HEK293 (cell line): Measurements from ENCODE around the gene ANKRD33B.

Experiments used
- CTCF ChIA-PET: fragments of 350-600 bp; formaldehyde crosslinking; extraction: SDS; loops from one replicate; lab custom pipeline; 2021; ENCODE audit warnings: antibody characterized with exemption; lab: Yijun Ruan, JAX
- POLR2A ChIA-PET: fragments of 300-600 bp; formaldehyde crosslinking; extraction: SDS; loops from one replicate; lab custom pipeline; 2020; ENCODE audit warnings: antibody characterized with exemption, inconsistent platforms; lab: Yijun Ruan, JAX
- H3K27ac ChIP-seq: fragments of 200-500 bp; sonication (Bioruptor generic); 2 replicates; pipeline ENCODE4 v1.5.1; 2014; ENCODE audit warnings: low read depth, low read length, control low read depth, inconsistent platforms; ENCODE audit errors: extremely low read depth
- H3K36me3 ChIP-seq, 2 experiments: fragments of 200-500 bp in 1 of 2; sonication (Bioruptor generic) in 1 of 2; 1 replicate in 1 of 2; 2 replicates in 1 of 2; pipeline ENCODE4 v1.5.1; 2014 to 2017; ENCODE audit warnings: inconsistent platforms in 2 of 2, low read length in 2 of 2; ENCODE audit not compliant: control insufficient read depth in 2 of 2, insufficient read depth in 1 of 2
- H3K4me1 ChIP-seq: fragments of 200-500 bp; sonication (Bioruptor generic); 2 replicates; pipeline ENCODE4 v1.5.1; 2014; ENCODE audit warnings: mild to moderate bottlenecking, low read length, inconsistent platforms; ENCODE audit not compliant: control insufficient read depth, insufficient read depth
- H3K4me3 ChIP-seq: 2 replicates; pipeline ENCODE4 v1.5.1; 2011; ENCODE audit warnings: low read depth, mild to moderate bottlenecking, control low read depth, low read length, moderate library complexity
- H3K9me3 ChIP-seq: fragments of 200-500 bp; sonication (Bioruptor generic); 2 replicates; pipeline ENCODE4 v1.5.1; 2014; ENCODE audit warnings: low read depth, low read length, inconsistent platforms; ENCODE audit not compliant: control insufficient read depth, insufficient read depth
- IKZF3 ChIP-seq: fragments of 450-650 bp; IDR thresholded peaks from 2 replicates; pipeline ENCODE4 v1.5.0; 2018; ENCODE audit warnings: missing biosample characterization, mild to moderate bottlenecking, missing genetic modification characterization, moderate library complexity
- KLF17 ChIP-seq: fragments of 450-650 bp; formaldehyde crosslinking; IDR thresholded peaks from 2 replicates; pipeline ENCODE4 v1.5.1; 2016; ENCODE audit warnings: missing biosample characterization, missing genetic modification characterization
- RBAK ChIP-seq: fragments of 450-650 bp; formaldehyde crosslinking; IDR thresholded peaks from 2 replicates; pipeline ENCODE4 v1.5.1; 2016; ENCODE audit warnings: missing biosample characterization, missing genetic modification characterization
- YY1 ChIP-seq: fragments of 450-650 bp; formaldehyde crosslinking; IDR thresholded peaks from 2 replicates; pipeline ENCODE4 v1.5.1; 2018; ENCODE audit warnings: missing biosample characterization, missing genetic modification characterization
- YY2 ChIP-seq: fragments of 450-650 bp; formaldehyde crosslinking; IDR thresholded peaks from 2 replicates; pipeline ENCODE4 v1.5.1; 2016; ENCODE audit warnings: missing biosample characterization, missing genetic modification characterization
- ZBTB26 ChIP-seq: fragments of 450-650 bp; formaldehyde crosslinking; optimal IDR thresholded peaks from 2 replicates; pipeline ENCODE3; 2016; ENCODE audit warnings: missing biosample characterization, mild to moderate bottlenecking, missing genetic modification characterization
- ZFHX2 ChIP-seq: fragments of 450-650 bp; formaldehyde crosslinking; conservative IDR thresholded peaks from 2 replicates; pipeline ENCODE4 v1.5.1; 2016; ENCODE audit warnings: missing biosample characterization, missing genetic modification characterization
- ZFP37 ChIP-seq: fragments of 450-650 bp; formaldehyde crosslinking; IDR thresholded peaks from 2 replicates; pipeline ENCODE4 v1.5.1; 2016; ENCODE audit warnings: missing biosample characterization, missing genetic modification characterization
- ZNF18 ChIP-seq: fragments of 450-650 bp; formaldehyde crosslinking; IDR thresholded peaks from 2 replicates; pipeline ENCODE4 v1.5.1; 2016; ENCODE audit warnings: missing biosample characterization, missing genetic modification characterization
- ZNF23 ChIP-seq: fragments of 450-650 bp; formaldehyde crosslinking; IDR thresholded peaks from 2 replicates; pipeline ENCODE4 v1.5.1; 2016; ENCODE audit warnings: missing biosample characterization, missing genetic modification characterization, borderline replicate concordance
- ZNF292 ChIP-seq: fragments of 450-650 bp; formaldehyde crosslinking; IDR thresholded peaks from 2 replicates; pipeline ENCODE4 v1.5.1; 2016; ENCODE audit warnings: low read depth, missing biosample characterization, missing genetic modification characterization, borderline replicate concordance
- ZNF302 ChIP-seq: fragments of 450-650 bp; formaldehyde crosslinking; IDR thresholded peaks from 2 replicates; pipeline ENCODE4 v1.5.1; 2016; ENCODE audit warnings: missing biosample characterization, missing genetic modification characterization, low read depth
- ZNF473 ChIP-seq: fragments of 450-650 bp; formaldehyde crosslinking; IDR thresholded peaks from 2 replicates; pipeline ENCODE4 v1.5.1; 2017; ENCODE audit warnings: missing biosample characterization, missing genetic modification characterization
- ZNF514 ChIP-seq: fragments of 450-650 bp; formaldehyde crosslinking; IDR thresholded peaks from 2 replicates; pipeline ENCODE4 v1.5.1; 2016; ENCODE audit warnings: missing biosample characterization, missing genetic modification characterization
- ZNF571 ChIP-seq: fragments of 450-650 bp; formaldehyde crosslinking; IDR thresholded peaks from 2 replicates; pipeline ENCODE4 v1.5.0; 2017; ENCODE audit warnings: missing biosample characterization, missing genetic modification characterization
- ZNF621 ChIP-seq: fragments of 450-650 bp; formaldehyde crosslinking; IDR thresholded peaks from 2 replicates; pipeline ENCODE4 v1.5.1; 2017; ENCODE audit warnings: missing biosample characterization, missing genetic modification characterization
- ZNF629 ChIP-seq: fragments of 450-650 bp; formaldehyde crosslinking; IDR thresholded peaks from 2 replicates; pipeline ENCODE4 v1.5.1; 2017; ENCODE audit warnings: missing biosample characterization, missing genetic modification characterization
- ZNF777 ChIP-seq: fragments of 450-650 bp; formaldehyde crosslinking; IDR thresholded peaks from 2 replicates; pipeline ENCODE4 v1.5.1; 2017; ENCODE audit warnings: missing biosample characterization, missing genetic modification characterization, borderline replicate concordance
- ZNF785 ChIP-seq: fragments of 450-650 bp; formaldehyde crosslinking; IDR thresholded peaks from 2 replicates; pipeline ENCODE4 v1.5.1; 2016; ENCODE audit warnings: missing biosample characterization, missing genetic modification characterization
- ZSCAN18 ChIP-seq: fragments of 450-650 bp; formaldehyde crosslinking; IDR thresholded peaks from 2 replicates; pipeline ENCODE4 v1.5.1; 2016; ENCODE audit warnings: missing biosample characterization, missing genetic modification characterization
- ZSCAN23 ChIP-seq: fragments of 450-650 bp; formaldehyde crosslinking; IDR thresholded peaks from 2 replicates; pipeline ENCODE4 v1.5.1; 2016; ENCODE audit warnings: missing biosample characterization, missing genetic modification characterization
- ZXDB ChIP-seq: fragments of 450-650 bp; formaldehyde crosslinking; IDR thresholded peaks from 2 replicates; pipeline ENCODE4 v1.5.1; 2016; ENCODE audit warnings: missing biosample characterization, missing genetic modification characterization

ANKRD33B gene

GRCh38 chr5:10705747-10706146, 141.9 kb downstream of the ANKRD33B start (continued):
- TF ChIP-seq ZNF18 (tag by site-specific recombination): no peak
- no peak for TF ChIP-seq ZNF473 (tag by site-specific recombination)
- no peak for TF ChIP-seq ZNF621 (tag by site-specific recombination)
- no peak for TF ChIP-seq ZXDB (tag by site-specific recombination)
- no peak for TF ChIP-seq YY1 (tag by site-specific recombination)
- no peak for TF ChIP-seq ZSCAN23 (tag by site-specific recombination)
- no peak for TF ChIP-seq ZBTB26 (tag by site-specific recombination)
- TF ChIP-seq ZSCAN18 (tag by site-specific recombination): no peak
- TF ChIP-seq KLF17: no peak
- no peak for TF ChIP-seq ZNF777 (tag by site-specific recombination)

GRCh38 chr5:10706326-10706725, 142.5 kb downstream of the ANKRD33B start:
- Histone ChIP-seq H3K4me3 (no peak overlapping the region), H3K9me3 (no peaks in the 10 kb centered on the region), H3K36me3 (peaks cover 0 to 6% of the 10 kb centered on the region in 2 experiments; a peak in 1 of 3 replicates), H3K4me1 (no peaks in the 10 kb centered on the region), H3K27ac (no peak overlapping the region)
- ChIA-PET CTCF (interaction anchor here (0.6 to 0.8 kb wide), 4 partner anchors 149 to 485 kb away, joined by 3 read pairs; no protein-coding TSS in a partner anchor), POLR2A (no interaction called here)
- no peak for TF ChIP-seq ZFHX2 (tag by site-specific recombination)
- TF ChIP-seq KLF17: no peak
- no peak for TF ChIP-seq ZNF621 (tag by site-specific recombination)
- no peak for TF ChIP-seq YY2
- TF ChIP-seq ZNF514 (tag by site-specific recombination): no peak
- TF ChIP-seq ZFP37 (tag by site-specific recombination): no peak
- TF ChIP-seq ZNF785 (tag by site-specific recombination): no peak
- no peak for TF ChIP-seq IKZF3 (tag by site-specific recombination)
- no peak for TF ChIP-seq ZNF302
- no peak for TF ChIP-seq RBAK (tag by site-specific recombination)
- no peak for TF ChIP-seq ZNF292
- no peak for TF ChIP-seq ZNF629 (tag by site-specific recombination)
- no peak for TF ChIP-seq ZNF23 (tag by site-specific recombination)
- TF ChIP-seq ZNF571: no peak
